IMR-90 (cell line): Measurements from ENCODE around the gene RFX3. TPM values are rescaled to one million over a fixed set of nuclear protein-coding genes. Genes with fewer than 3 reads are reported as not detected.

ENCODE experiments used
- ATAC-seq: fragments of 200-7000 bp; cut with Tn5 transposase; 2 replicates; pipeline ENCODE4 v1.9.1; 2020; ENCODE audit warnings: low read depth, mild to moderate bottlenecking, moderate library complexity
- BruUV-seq: library from RNA; stranded (reverse); fragments of 400-500 nt; replicated peaks from 2 replicates; lab custom pipeline; 2021; lab: Mats Ljungman, UMichigan
- CTCF ChIA-PET: fragments of 300-600 bp; formaldehyde crosslinking; extraction: SDS; loops from one replicate; lab custom pipeline; 2021; ENCODE audit warnings: antibody characterized with exemption; lab: Yijun Ruan, JAX
- POLR2A ChIA-PET: fragments of 300-600 bp; sonication (Branson Sonifier 250); formaldehyde crosslinking; loops from one replicate; lab custom pipeline; 2022; ENCODE audit warnings: antibody characterized with exemption; ENCODE audit not compliant: unreplicated experiment; lab: Charles Lee
- DNase-seq: peaks from one replicate; pipeline ENCODE4 v3.0.0; 2013
- H2AFZ ChIP-seq: replicated peaks from 2 replicates; pipeline ENCODE3; 2013; ENCODE audit warnings: low read length, mild to moderate bottlenecking; ENCODE audit not compliant: poor library complexity
- H2AK5ac ChIP-seq: 2 replicates; pipeline ENCODE4 v1.6.1; 2013; ENCODE audit warnings: low read depth, low read length, inconsistent platforms
- H2AK9ac ChIP-seq: replicated peaks from 2 replicates; pipeline ENCODE3; 2013; ENCODE audit warnings: mild to moderate bottlenecking, low read depth, low read length, moderate library complexity; ENCODE audit not compliant: poor library complexity
- H2BK120ac ChIP-seq: 2 replicates; pipeline ENCODE4 v1.6.1; 2013; ENCODE audit warnings: low read depth, low read length, inconsistent platforms
- H2BK15ac ChIP-seq: 3 replicates; pipeline ENCODE4 v1.6.1; 2013; ENCODE audit warnings: low read depth, low read length, inconsistent platforms
- H2BK20ac ChIP-seq: 2 replicates; pipeline ENCODE4 v1.6.1; 2013; ENCODE audit warnings: low read depth, mild to moderate bottlenecking, inconsistent platforms, low read length, moderate library complexity
- H2BK5ac ChIP-seq: 2 replicates; pipeline ENCODE4 v1.6.1; 2013; ENCODE audit warnings: mild to moderate bottlenecking, low read depth, low read length, inconsistent platforms; ENCODE audit not compliant: poor library complexity, severe bottlenecking
- H3K14ac ChIP-seq: replicated peaks from 2 replicates; pipeline ENCODE4 v1.6.1; 2013; ENCODE audit warnings: low read depth, low read length, inconsistent platforms
- H3K18ac ChIP-seq: 2 replicates; pipeline ENCODE4 v1.6.1; 2013; ENCODE audit warnings: low read depth, low read length, control low read depth
- H3K23ac ChIP-seq: 2 replicates; pipeline ENCODE4 v1.6.1; 2013; ENCODE audit warnings: low read depth, low read length, inconsistent platforms
- H3K27ac ChIP-seq: 2 replicates; pipeline ENCODE4 v1.5.1; 2013; ENCODE audit warnings: mild to moderate bottlenecking, control low read depth, low read length; ENCODE audit not compliant: insufficient read depth
- H3K27me3 ChIP-seq: 2 replicates; pipeline ENCODE4 v1.6.1; 2013; ENCODE audit warnings: low read length; ENCODE audit not compliant: control insufficient read depth, insufficient read depth
- H3K36me3 ChIP-seq: 2 replicates; pipeline ENCODE4 v1.6.1; 2013; ENCODE audit warnings: low read length, mixed read lengths; ENCODE audit not compliant: control insufficient read depth, insufficient read depth
- H3K4ac ChIP-seq: 2 replicates; pipeline ENCODE4 v1.6.1; 2013; ENCODE audit warnings: low read depth, low read length, inconsistent platforms
- H3K4me1 ChIP-seq: 2 replicates; pipeline ENCODE4 v1.6.1; 2013; ENCODE audit warnings: low read length, mixed read lengths; ENCODE audit not compliant: control insufficient read depth, insufficient read depth
- H3K4me2 ChIP-seq: 2 replicates; pipeline ENCODE4 v1.6.1; 2013; ENCODE audit warnings: low read depth, mild to moderate bottlenecking, control low read depth, low read length, moderate library complexity
- H3K4me3 ChIP-seq: 2 replicates; pipeline ENCODE4 v1.5.1; 2013; ENCODE audit warnings: low read depth, mild to moderate bottlenecking, control low read depth, low read length, moderate library complexity; ENCODE audit not compliant: insufficient read depth
- H3K56ac ChIP-seq: 2 replicates; pipeline ENCODE4 v1.6.1; 2013; ENCODE audit warnings: low read length, inconsistent platforms; ENCODE audit not compliant: insufficient read depth; ENCODE audit errors: extremely low read depth
- H3K79me1 ChIP-seq, 2 experiments: 2 replicates each; pipeline ENCODE4 v1.6.1; 2013; ENCODE audit warnings: low read length in 2 of 2, inconsistent platforms in 1 of 2, low read depth in 1 of 2
- H3K9ac ChIP-seq: 2 replicates; pipeline ENCODE4 v1.6.1; 2013; ENCODE audit warnings: low read depth, low read length, control low read depth
- H3K9me1 ChIP-seq: 2 replicates; pipeline ENCODE4 v1.6.1; 2013; ENCODE audit warnings: low read length, inconsistent platforms; ENCODE audit not compliant: insufficient read depth
- H3K9me3 ChIP-seq: 2 replicates; pipeline ENCODE4 v1.6.1; 2013; ENCODE audit warnings: low read length; ENCODE audit not compliant: control insufficient read depth, insufficient read depth
- H4K20me1 ChIP-seq: 2 replicates; pipeline ENCODE4 v1.6.1; 2013; ENCODE audit warnings: low read length, inconsistent platforms; ENCODE audit not compliant: insufficient read depth
- H4K5ac ChIP-seq: 2 replicates; pipeline ENCODE4 v1.6.1; 2013; ENCODE audit warnings: mild to moderate bottlenecking, low read depth, low read length, control low read depth
- H4K8ac ChIP-seq, 2 experiments: 2 replicates each; pipeline ENCODE4 v1.6.1; 2013; ENCODE audit warnings: low read depth in 2 of 2, low read length in 2 of 2, control low read depth in 1 of 2, inconsistent platforms in 1 of 2
- H4K91ac ChIP-seq: 2 replicates; pipeline ENCODE4 v1.6.1; 2013; ENCODE audit warnings: low read depth, low read length, inconsistent platforms; ENCODE audit not compliant: insufficient read depth
- CHD1 ChIP-seq: IDR thresholded peaks from 2 replicates; pipeline ENCODE4 v1.6.1; 2012; ENCODE audit warnings: low read depth, low read length, improper control_type of control experiment
- CTCF ChIP-seq: conservative IDR thresholded peaks from 2 replicates; pipeline ENCODE4 v1.5.1; 2012; ENCODE audit warnings: mild to moderate bottlenecking, low read depth, low read length, improper control_type of control experiment
- MAFK ChIP-seq: IDR thresholded peaks from 2 replicates; pipeline ENCODE4 v1.6.1; 2012; ENCODE audit warnings: low read depth, low read length, improper control_type of control experiment
- MXI1 ChIP-seq: IDR thresholded peaks from 2 replicates; pipeline ENCODE4 v1.6.1; 2012; ENCODE audit warnings: low read depth, mild to moderate bottlenecking, low read length, moderate library complexity, borderline replicate concordance
- POLR2A ChIP-seq: IDR thresholded peaks from 2 replicates; pipeline ENCODE4 v1.6.1; 2012; ENCODE audit warnings: mild to moderate bottlenecking, low read depth, low read length
- RAD21 ChIP-seq: IDR thresholded peaks from 2 replicates; pipeline ENCODE4 v1.6.1; 2012; ENCODE audit warnings: low read length, improper control_type of control experiment
- USF2 ChIP-seq: fragments of 150-350 bp; IDR thresholded peaks from 2 replicates; pipeline ENCODE4 v1.6.1; 2017; ENCODE audit warnings: mild to moderate bottlenecking, antibody characterized with exemption, low read length, low read depth
- WGBS, 2 experiments: methylation state at CpG; one replicate each; pipeline versions ENCODE4 v1.1.5 to v1.1.7; 2013; ENCODE audit warnings: missing lambda C conversion rate in 2 of 2; ENCODE audit not compliant: insufficient read length in 1 of 2; ENCODE audit errors: extremely low coverage in 2 of 2; 5-methylcytosine and 5-hydroxymethylcytosine counted together
- dilution Hi-C: fragments of 300-500 bp; cut with HindIII; formaldehyde crosslinking; loops from one replicate; pipeline ENCODE4 v1.14.3; 2018; ENCODE audit warnings: low sequenced_read_pairs; ENCODE audit not compliant: unreplicated experiment
- in situ Hi-C: fragments of 300-500 bp; cut with MboI; formaldehyde crosslinking; loops from 3 replicates; pipeline ENCODE4 v1.14.3; 2019; ENCODE audit warnings: low sequenced_read_pairs, inconsistent platforms, mixed read lengths
- intact Hi-C: fragments of 100-400 bp; cut with micrococcal nuclease; formaldehyde crosslinking; loops from 2 replicates; pipeline ENCODE4 v1.10.0; 2022
- polyA plus RNA-seq, 3 experiments: library from polyadenylated mRNA; depleted of rRNA; stranded (reverse); fragments of >200 nt; gene quantifications; 2 replicates each; pipeline ENCODE4 v1.2.3, GENCODE V29; 2012; ENCODE audit warnings: low replicate concordance in 1 of 3
- total RNA-seq: library from RNA; depleted of rRNA; stranded (reverse); fragments of >200 nt; gene quantifications from 2 replicates; pipeline ENCODE4 v1.2.3, GENCODE V29; 2012

Gene RFX3
- total and polyA plus RNA-seq, 2 of the 4 experiments (the other 2 are of a cell fraction) = 1.7 to 2.7 TPM

DNA sequence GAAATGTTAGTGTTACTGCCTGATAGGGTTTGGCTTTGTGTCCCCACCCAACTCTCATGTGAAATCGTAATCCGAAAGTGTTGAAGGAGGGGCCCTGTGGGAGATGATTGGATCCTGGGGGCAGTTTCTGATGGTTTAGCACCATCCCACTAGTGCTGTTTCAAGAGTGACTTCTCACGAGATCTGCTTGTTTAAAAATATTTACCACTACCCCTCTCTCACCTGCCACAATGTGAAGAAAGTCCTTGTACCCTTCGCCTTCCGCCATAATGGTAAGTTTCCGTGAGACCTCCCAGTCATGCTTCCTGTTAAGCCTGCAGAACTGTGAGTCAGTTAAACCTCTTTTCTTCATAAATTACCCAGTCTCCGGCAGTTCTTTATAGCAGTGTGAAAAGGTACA, 2.6 kb upstream of the RFX3 start:
- Histone ChIP-seq H4K91ac (no peak overlapping the region), H3K4me3 (no peak overlapping the region), H2AFZ (no peak overlapping the region), H2BK20ac (no peak overlapping the region), H3K36me3 (0 out of 2 replicates have a peak, but pooled peaks cover 1% of the 10 kb centered on the region), H3K18ac (no peak overlapping the region), H3K4me2 (no peak overlapping the region), H3K4me1 (no peaks in the 10 kb centered on the region; the same call in 1 of the 2 replicates), H3K9me1 (no peaks in the 10 kb centered on the region), H2AK9ac (no peak overlapping the region), H3K14ac (no peak overlapping the region), H3K4ac (no peak overlapping the region), H3K9me3 (no peaks in the 10 kb centered on the region), H2BK15ac (no peak overlapping the region), H3K23ac (no peak overlapping the region), H4K20me1 (no peaks in the 10 kb centered on the region), H3K9ac (no peak overlapping the region), H4K8ac (no peak overlapping the region), H3K27me3 (no peaks in the 10 kb centered on the region), H3K79me1 (peaks cover 18 to 33% of the 10 kb centered on the region in 2 experiments; a peak in 3 of 4 replicates), H2BK120ac (no peak overlapping the region), H2AK5ac (no peak overlapping the region), H2BK5ac (no peak overlapping the region), H4K5ac (no peak overlapping the region), H3K27ac (no peak overlapping the region), H3K56ac (no peak overlapping the region)
- CTCF ChIA-PET = interaction anchor here (0.9 kb wide), 1 partner anchor 178 kb away, joined by 3 read pairs; no protein-coding TSS in a partner anchor
- intact Hi-C loops = loop anchor here (5.0 to 10.0 kb wide), 4 partner anchors 61 to 556 kb away; no protein-coding TSS in a partner anchor
- in situ Hi-C loops = loop anchor here (25.0 kb wide), 1 partner anchor 666 kb away; no protein-coding TSS in a partner anchor
- ATAC-seq (no peak), DNase-seq (no peak)
- no peak for TF ChIP-seq MAFK
- no peak for TF ChIP-seq CTCF
- TF ChIP-seq USF2 = no peak
- no peak for TF ChIP-seq CHD1
- TF ChIP-seq RAD21 = no peak
- no peak for TF ChIP-seq POLR2A
- no peak for TF ChIP-seq MXI1
- WGBS, 2 experiments = no CpG with 5 or more reads among the region's 7 CpGs
- POLR2A ChIA-PET = no interaction called here
- dilution Hi-C loops = no loop called here
- no TSS peak for BruUV-seq
